NCI-H146 (cell line): ENCODE measurements around the gene PIGL.
"Not testable (repeated sequence)": the region's sequence is repeated elsewhere in the genome, so short reads cannot be mapped to it uniquely, and the experiment has no call there.

Source experiments
- DNase-seq: peaks from one replicate; lab custom pipeline; 2025; lab: John Stamatoyannopoulos, UW

Gene PIGL

DNA sequence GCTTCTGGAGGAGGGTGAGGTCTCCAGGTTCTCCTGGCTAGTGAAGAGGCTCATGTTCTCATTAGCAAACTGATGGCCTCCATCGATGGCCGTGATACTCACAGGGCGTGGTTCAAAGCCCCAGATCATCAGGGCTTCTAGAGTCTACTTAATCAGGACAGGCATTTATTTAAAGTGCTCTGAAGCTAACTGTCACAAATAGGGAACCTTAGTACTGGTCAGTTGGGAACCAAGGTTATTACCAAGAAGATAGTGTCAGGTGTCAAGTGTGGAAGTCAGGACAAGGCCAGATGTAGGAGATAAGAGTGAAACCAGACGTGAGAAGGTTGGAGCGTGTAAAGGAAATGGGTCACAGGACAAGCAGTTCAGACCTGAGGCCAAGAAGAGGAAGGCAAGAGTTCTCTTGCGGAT lies 56.9 kb downstream of the PIGL start:
- DNase-seq: no peak

GRCh38 chr17:16275024-16275423 lies 58.0 kb downstream of the PIGL start:
- DNase-seq: no peak

- no peak for DNase-seq
These were observed 60.2 kb downstream of the PIGL start for GRCh38 chr17:16277163-16277562.

GRCh38 chr17:16281351-16281750 lies 64.3 kb downstream of the PIGL start:
- no peak for DNase-seq

DNA sequence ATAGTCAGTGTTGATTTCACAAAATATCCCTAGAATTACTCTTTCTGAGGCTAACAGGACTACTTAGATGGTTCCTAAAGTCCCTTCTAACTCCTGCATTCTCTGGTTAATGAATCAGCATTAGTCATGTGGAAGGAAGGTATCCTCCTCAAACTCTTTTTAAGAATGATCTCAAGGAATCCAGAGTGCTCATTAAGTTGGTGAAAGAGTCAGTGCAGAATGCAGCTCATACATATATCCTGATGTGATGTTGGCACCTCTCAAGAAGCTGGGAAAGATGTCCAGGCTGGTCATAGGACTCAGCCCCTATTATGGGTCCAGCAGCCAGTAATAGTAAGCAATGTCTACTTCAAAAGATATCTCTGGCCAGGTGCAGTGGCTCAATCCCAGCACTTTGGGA lies 65.5 kb downstream of the PIGL start:
- no peak for DNase-seq

DNA sequence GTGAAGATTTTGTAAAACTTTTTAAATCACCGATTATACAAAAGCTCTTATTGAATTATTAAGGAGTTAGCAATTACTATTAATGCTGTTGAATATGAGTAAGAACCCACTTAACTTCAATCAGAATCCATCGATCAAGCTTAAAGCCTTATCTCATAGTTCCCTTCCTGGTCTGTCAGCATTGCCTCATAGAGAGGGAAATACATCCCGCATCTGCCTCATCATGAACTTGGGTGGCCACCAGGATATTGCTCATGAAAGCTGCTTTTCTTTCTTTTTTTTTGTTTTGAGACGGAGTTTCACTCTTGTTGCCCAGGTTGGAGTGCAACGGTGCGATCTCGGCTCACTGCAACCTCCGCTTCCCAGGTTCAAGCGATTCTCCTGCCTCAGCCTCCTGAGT lies 66.7 kb downstream of the PIGL start:
- no peak for DNase-seq

DNA sequence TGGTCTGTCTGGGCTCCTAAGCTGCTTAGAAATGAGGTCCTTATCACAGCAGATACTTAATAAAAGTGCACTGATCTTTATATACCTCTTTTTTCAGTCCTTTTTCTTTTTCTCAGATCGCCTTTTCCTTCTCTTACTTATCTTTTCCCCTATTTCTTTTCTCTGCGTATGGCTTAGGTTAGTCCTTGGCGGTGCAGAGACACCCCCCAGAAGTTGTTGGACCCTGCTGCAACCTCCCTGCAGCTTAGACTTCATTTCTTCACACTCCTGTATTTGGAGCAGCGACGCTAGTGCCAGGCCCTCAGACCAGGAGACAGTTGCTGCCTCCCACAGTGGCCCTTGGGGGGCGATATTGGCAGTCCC lies 68.6 kb downstream of the PIGL start:
- DNase-seq: no peak

GRCh38 chr17:16286009-16286946 lies 69.3 kb downstream of the PIGL start:
- DNase-seq: no peak

- DNase-seq: no peak
These were observed 70.0 kb downstream of the PIGL start for GRCh38 chr17:16286947-16287562.

DNA sequence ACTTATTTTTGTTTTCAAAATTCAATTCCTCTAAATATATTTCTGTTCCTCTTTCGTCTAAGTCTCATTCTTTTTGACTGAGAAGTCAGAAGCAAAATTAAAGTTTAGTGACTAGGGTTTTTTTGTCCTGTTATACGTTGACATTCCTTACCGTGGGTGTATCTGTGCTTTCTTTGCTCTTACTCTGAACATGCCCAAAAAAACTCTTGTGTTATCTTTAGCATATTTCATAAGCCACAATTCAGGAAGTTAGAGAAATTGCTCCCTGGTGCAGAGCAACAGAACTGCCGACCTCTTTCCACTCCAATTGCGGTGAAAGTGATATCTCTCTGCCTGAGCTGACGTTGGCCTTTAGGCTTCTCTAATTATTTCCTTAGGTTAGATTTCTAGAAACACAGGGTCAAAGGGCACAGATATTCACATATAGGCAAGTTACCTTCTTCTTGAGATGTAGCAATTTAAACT lies 70.6 kb downstream of the PIGL start:
- DNase-seq: no peak

- no peak for DNase-seq
These were observed 72.0 kb downstream of the PIGL start for GRCh38 chr17:16288860-16289571.

DNA sequence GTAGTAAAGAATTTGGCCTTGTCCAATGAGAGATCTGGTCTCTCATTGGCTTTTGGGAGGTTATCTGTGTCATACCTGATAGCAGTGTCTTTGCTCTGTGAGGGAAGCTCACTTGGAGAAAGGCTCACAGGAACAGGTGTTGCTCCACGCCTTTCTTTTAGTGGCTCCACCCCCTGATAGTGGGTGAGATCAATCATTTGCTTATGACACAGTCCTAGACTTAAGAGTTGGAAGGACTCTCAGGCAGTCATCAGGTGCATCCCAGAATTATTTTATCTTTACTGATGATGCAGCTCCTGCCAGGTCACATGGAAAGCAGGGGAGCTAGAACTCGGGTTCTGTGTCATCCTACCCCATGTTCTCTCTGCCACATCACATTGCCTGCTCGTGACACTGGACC lies 76.9 kb downstream of the PIGL start:
- no peak for DNase-seq

GRCh38 chr17:16294560-16294959 lies 77.5 kb downstream of the PIGL start:
- DNase-seq: no peak

DNA sequence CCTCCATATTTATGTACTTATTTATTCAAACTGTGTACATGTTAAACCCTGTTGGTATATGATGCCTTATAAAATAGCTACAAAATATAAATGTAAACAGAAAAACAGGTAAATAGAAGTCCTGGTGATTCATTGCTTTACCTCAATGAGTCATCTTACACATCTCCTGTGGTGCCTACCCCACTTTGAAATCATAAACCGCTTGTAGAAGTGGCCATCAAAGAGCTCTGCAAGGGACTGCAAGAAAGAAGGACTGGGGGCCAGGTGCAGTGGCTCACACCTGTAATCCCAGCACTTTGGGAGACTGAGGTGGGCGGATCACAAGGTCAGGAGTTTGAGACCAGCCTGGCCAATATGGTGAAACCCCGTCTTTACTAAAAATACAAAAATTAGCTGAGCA lies 79.1 kb downstream of the PIGL start:
- DNase-seq: not testable (repeated sequence)

DNA sequence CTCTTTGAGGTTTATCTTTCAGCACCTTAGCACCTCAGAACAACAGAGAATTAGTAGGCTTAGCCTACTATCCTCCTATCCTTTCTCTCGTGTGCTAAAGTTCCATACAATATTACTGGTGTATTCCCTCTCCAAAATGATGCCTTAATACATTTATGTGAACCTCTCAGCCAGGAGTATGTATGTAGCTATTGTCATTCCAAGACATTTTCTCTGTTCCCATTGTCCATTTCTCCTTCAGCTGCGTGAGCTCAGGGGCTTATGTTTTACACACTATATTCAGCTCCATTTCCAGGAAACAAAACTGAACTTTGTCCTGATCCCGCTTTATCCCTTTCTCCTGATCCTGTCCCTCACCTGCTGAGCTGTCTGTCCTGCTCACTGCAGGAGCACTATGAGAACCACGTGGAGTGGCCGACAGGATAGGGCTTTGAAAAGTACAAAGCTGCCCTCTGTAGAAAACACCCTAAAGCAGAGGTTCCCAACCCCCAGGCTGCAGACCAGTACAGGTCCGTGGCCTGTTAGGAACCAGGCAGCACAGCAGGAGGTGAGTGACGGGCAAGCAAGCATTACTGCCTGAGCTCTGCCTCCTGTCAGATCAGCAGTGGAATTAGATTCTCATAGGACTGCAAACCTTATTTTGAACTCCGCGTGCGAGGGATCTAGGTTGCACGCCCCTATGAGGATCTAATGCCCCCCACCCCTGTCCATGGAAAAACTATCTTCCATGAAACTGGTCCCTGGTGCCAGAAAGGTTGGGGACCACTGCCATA lies 80.5 kb downstream of the PIGL start:
- peak; percentile 7 for DNase-seq

DNA sequence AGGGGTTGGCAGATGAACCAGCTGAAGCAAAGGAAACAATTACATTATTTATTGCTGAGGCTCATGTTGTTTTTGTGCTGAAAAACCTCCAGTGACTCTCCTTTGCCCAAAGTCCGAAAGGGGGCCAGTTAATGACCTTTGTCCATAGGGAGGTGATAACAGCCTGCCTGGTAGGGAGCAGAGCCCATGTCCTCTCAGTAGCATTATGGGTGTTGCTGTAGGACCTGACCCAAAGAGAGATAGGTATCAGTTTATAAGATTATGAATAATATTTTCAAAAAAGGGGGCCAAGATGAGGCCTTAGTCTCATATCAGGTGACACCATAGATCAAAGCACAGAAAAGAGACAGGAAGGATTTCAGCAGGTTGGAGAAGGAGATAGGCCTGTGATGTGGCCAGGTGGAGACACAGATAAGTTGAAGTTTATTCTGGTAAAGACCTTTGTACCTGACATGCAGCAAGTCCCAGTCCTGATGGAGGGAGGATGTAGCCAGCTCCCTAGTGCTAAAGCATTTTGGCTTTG lies 81.2 kb downstream of the PIGL start:
- DNase-seq: no peak

GRCh38 chr17:16300554-16300953 lies 83.5 kb downstream of the PIGL start:
- no peak for DNase-seq

DNA sequence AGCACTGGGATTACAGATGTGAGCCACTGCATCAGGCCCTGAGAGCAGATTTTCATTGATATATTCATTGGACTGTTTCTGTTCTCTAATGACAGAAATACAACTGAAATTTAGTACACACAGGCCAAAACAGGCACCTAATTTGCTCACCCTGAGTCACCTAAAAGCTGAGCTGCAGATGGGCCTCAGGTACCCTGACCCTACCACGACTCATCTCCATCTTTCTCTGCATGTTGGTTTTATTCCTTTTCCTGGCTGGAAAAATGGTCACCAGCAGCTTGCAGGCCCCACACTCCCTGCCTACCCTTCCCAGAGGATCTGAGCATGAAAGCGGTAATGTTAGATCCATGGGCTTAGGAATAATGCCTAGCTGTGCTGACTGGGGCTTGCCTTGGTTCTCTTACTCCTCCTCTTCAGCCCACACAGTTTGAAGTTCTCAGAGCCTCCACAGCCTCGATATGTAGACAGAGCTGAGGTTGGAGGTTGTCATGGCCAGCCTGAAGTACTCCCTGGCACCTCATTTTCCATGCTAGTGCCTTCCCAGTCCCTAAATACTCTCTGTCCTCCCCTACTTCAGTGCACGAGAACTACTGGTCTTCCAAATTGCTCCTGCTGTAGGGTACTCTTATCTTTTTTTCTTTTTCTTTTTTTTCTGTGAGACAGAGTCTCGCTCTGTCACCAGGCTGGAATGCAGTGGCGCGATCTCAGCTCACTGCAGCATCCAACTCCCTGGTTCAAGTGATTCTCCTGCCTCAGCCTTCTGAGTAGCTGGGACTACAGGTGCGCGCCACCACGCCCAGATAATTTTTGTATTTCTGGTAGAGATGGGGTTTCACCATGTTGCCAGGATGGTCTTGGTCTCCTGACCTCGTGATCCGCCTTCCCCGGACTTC lies 85.2 kb downstream of the PIGL start:
- no peak for DNase-seq

DNA sequence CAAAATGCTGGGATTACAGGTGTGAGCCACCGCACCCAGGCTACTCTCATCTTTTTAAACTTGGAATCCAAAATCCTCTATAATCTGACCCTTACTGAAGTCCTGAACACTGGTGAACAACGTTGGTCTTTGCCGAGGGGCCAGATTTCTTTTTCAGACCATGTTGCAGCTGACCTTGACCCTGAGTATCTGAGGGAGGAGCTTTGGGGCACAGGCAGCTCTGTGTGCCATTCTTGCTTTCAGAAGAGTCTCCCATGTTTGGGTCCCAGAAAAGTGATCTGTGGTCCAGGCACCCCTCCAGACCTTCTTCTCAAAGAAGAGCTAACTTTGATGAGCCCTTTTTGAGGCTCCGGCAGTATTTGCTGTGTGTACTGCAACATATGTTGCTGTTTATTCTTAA lies 85.8 kb downstream of the PIGL start:
- DNase-seq: no peak

- DNase-seq: peak; percentile 12
These were observed 87.8 kb downstream of the PIGL start for GRCh38 chr17:16304830-16305229.

DNA sequence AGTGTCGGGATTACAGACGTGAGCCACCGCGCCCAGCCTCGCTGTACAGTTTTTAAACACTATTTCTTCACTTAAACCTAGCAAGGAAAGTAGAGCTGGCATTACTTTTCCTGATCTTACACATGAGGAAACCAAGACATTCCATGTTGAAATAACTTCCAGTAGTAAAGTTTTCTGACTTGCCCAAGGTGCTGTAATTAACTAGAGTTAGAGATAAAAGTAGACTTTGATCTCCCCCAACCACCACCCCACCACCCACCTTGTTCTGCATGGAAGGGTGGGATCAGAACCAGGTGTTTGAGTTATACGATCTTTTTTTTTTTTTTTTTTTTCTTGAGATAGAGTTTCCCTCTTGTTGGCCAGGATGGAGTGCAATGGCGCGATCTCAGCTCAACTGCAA lies 89.2 kb downstream of the PIGL start:
- DNase-seq: no peak
